Left lung (tissue), 10 donors: Measurements from ENCODE around the gene SAPCD1. TPM values are rescaled to one million over a fixed set of nuclear protein-coding genes. Genes with fewer than 3 reads are reported as not detected.
A peak's percentile ranks its signal among the peaks of the same experiment; 100 is the strongest.

Experiments used
- ATAC-seq: fragments of 200-7000 bp; cut with Tn5 transposase; one replicate; pipeline ENCODE4 v1.9.1; 2020; ENCODE audit warnings: moderate library complexity
- DNase-seq, 4 donors: peaks; one replicate each; pipeline ENCODE4 v3.0.0-alpha.2; 2013 to 2020
- H3K27ac ChIP-seq, 2 donors: fragments of 200-600 bp; sonication (generic) in 1 of 2; one replicate each; pipeline versions ENCODE4 v1.5.0 to v1.8.0; 2020 to 2021
- H3K27me3 ChIP-seq, 2 donors: fragments of 200-600 bp; sonication (generic) in 1 of 2; one replicate each; pipeline versions ENCODE4 v1.5.0 to v1.8.0; 2020 to 2021
- H3K36me3 ChIP-seq, 2 donors: fragments of 200-600 bp; sonication (generic) in 1 of 2; one replicate each; pipeline versions ENCODE4 v1.5.0 to v1.8.0; 2020 to 2021
- H3K4me1 ChIP-seq, 2 donors: fragments of 200-600 bp; one replicate each; pipeline ENCODE4 v1.8.0; 2021
- H3K4me3 ChIP-seq, 2 donors: fragments of 200-600 bp; sonication (generic) in 1 of 2; one replicate each; pipeline versions ENCODE4 v1.5.0 to v1.8.0; 2020 to 2021; ENCODE audit warnings: mild to moderate bottlenecking in 1 of 2
- H3K9me3 ChIP-seq, 2 donors: fragments of 200-600 bp; sonication (generic) in 1 of 2; one replicate each; pipeline versions ENCODE4 v1.5.0 to v1.8.0; 2020 to 2021
- intact Hi-C, 2 donors: fragments of 100-400 bp; cut with DNase I; formaldehyde crosslinking; loops; one replicate each; pipeline versions ENCODE4 v1.11.2 to v1.14.2; 2022
- polyA plus RNA-seq, 6 donors: library from polyadenylated mRNA; unstranded; fragments of 120-200 nt; gene quantifications; one replicate each; pipeline ENCODE4 v1.2.1, GENCODE V29; 2013; ENCODE audit not compliant: insufficient read length in 6 of 6
- total RNA-seq, 2 donors: library from RNA; stranded (reverse); fragmentation: NEBNext Ultra II Directional; extraction: Animal tissue kit (Norgen Biotek cat#: 25700); gene quantifications; one replicate each; pipeline ENCODE4 v1.2.1, GENCODE V29; 2021
- TF ChIP-seq, protein P1 (sequence below), 2 donors: fragments of 200-600 bp; sonication (generic) in 1 of 2; IDR thresholded peaks; one replicate each; pipeline versions ENCODE4 v1.5.0 to v1.8.0; 2021; ENCODE audit warnings: antibody characterized with exemption in 2 of 2
- donor health status: DM: no; HTN: yes; CAD: no.
- donor health status: DM: no; HTN: no; CAD: no.

The SAPCD1 gene
- total and polyA plus RNA-seq, 8 donors: 1.3 to 11.1 (median 7.4) TPM

DNA sequence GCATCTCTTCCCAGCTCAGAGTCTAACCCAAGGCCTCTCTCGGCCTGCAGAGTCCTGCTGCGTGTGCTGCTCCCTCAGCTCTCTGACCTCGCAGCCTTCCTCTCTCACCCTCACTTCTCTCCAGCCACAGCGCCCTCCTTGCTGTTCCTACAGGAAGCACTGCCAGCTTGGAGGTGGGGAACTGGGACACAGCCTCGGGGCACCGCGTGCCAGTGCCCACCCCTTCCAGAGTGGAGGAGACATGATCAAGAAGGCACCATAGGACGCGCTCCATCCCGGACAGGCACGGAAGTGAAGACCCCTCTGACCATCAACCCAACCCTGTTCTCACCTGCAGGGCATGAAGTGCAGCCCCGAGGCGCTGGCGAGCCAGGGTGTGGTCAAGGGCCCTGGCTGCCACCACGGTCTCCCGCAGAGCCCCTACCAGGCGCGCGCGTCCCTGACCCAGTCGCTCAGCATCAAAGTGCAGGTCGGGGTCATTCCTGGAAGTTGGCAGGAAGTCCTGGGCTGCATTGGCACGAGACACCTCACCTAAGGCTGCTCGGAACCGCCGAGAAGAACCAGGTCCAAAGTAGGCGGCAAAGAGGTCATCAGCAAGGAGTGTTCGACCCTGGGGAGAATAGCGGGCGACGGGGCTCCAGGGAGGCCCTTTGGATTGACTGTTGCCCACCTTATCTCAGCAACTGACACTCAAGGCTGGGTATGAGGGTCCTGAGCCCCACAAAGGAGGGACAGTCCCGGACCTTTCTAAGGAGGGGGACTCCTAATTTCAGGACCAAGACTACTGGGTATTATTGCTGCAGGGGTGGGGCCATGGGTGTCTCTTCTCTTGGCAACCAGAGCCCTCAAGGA lies 13.4 kb downstream of the SAPCD1 start:
- H3K36me3 ChIP-seq: peaks cover 0 to 30% of the 10 kb centered on the region in 2 donors
- TF ChIP-seq, protein P1, sequence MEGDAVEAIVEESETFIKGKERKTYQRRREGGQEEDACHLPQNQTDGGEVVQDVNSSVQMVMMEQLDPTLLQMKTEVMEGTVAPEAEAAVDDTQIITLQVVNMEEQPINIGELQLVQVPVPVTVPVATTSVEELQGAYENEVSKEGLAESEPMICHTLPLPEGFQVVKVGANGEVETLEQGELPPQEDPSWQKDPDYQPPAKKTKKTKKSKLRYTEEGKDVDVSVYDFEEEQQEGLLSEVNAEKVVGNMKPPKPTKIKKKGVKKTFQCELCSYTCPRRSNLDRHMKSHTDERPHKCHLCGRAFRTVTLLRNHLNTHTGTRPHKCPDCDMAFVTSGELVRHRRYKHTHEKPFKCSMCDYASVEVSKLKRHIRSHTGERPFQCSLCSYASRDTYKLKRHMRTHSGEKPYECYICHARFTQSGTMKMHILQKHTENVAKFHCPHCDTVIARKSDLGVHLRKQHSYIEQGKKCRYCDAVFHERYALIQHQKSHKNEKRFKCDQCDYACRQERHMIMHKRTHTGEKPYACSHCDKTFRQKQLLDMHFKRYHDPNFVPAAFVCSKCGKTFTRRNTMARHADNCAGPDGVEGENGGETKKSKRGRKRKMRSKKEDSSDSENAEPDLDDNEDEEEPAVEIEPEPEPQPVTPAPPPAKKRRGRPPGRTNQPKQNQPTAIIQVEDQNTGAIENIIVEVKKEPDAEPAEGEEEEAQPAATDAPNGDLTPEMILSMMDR (IDR thresholded peaks at IDR 0.05): no peak
- DNase-seq (peak in 1 of 4 donors; percentile 72), ATAC-seq (no peak)
- no peaks in the 10 kb centered on the region for H3K27me3 ChIP-seq
- H3K4me1 ChIP-seq: peaks cover 7 to 24% of the 10 kb centered on the region in 2 donors
- H3K4me3 ChIP-seq: no peak overlapping the region
- H3K9me3 ChIP-seq: no peaks in the 10 kb centered on the region
- H3K27ac ChIP-seq: no peak overlapping the region
- intact Hi-C loops: no loop called here

DNA sequence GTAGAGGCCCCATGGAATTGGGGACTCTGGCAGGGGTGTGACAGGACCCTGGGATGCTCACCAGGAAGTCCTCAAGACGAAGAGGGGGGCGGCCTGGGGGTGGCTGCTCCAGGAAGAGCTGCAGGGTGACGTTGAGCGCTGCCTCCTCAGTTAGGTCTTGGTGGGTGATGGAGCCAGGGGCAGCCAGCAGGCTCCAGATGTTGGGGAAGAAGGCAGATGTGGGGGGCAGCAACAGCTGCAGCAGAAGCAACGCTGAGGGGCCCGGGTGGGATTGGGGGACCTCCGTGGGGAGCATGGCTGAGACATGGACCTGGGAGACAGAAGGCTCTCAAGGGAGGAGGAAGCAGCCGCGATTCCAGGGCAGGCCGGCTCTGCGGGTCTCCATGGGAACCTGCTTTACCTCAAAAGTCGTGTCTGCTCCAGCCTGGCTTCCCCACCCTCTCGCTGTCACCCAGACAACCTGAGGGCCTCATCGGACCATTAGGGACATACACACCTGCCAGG lies 14.1 kb downstream of the SAPCD1 start:
- ATAC-seq: peak; percentile 52
- DNase-seq: peak in 1 of 4 donors; percentile 65
- no peaks in the 10 kb centered on the region for H3K9me3 ChIP-seq
- H3K4me3 ChIP-seq: peak overlapping the region in 1 of 2 donors; percentile 3
- H3K27me3 ChIP-seq: no peaks in the 10 kb centered on the region
- H3K27ac ChIP-seq: peak overlapping the region; percentile 44 to 53
- TF ChIP-seq, protein P1 (IDR thresholded peaks at IDR 0.05): no peak
- intact Hi-C loops: no loop called here
- H3K4me1 ChIP-seq: peaks cover 7 to 24% of the 10 kb centered on the region in 2 donors
- H3K36me3 ChIP-seq: peaks cover 0 to 36% of the 10 kb centered on the region in 2 donors

DNA sequence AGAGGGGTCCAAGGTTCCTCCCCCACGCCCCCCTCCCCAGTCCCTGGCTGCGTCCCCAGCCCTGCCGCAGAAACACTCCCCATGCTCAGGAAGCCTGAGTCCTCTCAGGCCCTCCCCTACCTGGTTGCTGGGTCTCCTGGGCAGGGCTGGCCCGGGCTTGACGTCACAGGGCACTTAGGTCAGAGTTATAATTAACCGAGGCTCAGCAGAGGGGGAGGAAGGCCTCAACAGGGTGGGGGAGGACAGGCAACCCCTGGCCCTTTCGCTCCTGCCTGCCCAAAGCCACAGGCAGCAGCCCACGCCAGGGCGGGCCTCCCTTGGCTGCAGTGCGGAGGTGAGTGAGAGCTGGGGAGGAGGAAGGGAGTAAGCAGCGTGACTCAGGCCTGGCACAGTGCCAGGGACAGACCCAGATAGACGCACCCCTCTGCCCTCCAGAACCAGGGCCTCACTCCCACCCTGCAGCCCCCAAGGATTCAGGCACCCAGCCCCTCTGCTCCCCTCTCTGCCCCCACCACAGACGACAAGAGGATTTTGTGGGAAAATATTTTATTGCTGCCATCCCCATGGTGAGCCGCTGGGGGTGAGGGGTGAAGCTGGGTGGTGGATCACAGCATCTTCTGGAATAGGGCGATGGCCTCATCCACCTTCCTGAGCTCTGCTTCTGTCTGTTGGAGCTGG lies 14.7 kb downstream of the SAPCD1 start, which contains the start of gene VWA7:
TSS of gene VWA7 (minus strand) at position 340 of the 678 bp plus-strand sequence. CDS start 549 bp downstream, outside the sequence.
- peak; percentile 86 for ATAC-seq
- TF ChIP-seq, protein P1 (IDR thresholded peaks at IDR 0.05): no peak
- peaks cover 7 to 24% of the 10 kb centered on the region in 2 donors for H3K4me1 ChIP-seq
- H3K27me3 ChIP-seq: no peaks in the 10 kb centered on the region
- H3K27ac ChIP-seq: peak within 1 kb of the TSS; percentile 44 to 53
- no peaks in the 10 kb centered on the region for H3K9me3 ChIP-seq
- peak within 1 kb of the TSS in 1 of 2 donors; percentile 3 for H3K4me3 ChIP-seq
- intact Hi-C loops: no loop called here
- DNase-seq: peak in 3 of 4 donors; percentile 77 to 93 (median 89)
- peaks cover 0 to 42% of the 10 kb centered on the region in 2 donors for H3K36me3 ChIP-seq

DNA sequence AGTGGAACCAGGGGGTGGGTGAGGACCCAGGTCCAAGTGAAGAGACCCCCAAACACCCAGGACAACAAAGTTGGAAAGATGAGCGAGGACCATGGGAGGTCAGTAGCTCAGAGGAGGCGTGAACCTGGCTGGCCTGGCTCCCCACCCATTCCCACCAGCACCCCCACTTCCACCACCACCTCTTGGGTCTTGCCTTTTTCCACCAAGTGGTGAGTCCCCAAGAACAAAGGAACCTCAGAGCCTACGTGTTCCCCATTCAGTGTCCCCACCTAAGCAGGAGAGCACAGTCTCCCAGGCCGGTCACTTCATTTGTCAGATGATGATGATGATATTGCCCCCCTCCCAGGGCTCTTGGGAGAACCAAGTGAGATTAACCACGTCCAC lies 15.2 kb downstream of the SAPCD1 start:
- intact Hi-C loops: no loop called here
- H3K9me3 ChIP-seq: no peaks in the 10 kb centered on the region
- peak overlapping the region in 1 of 2 donors; percentile 44 for H3K27ac ChIP-seq
- no peaks in the 10 kb centered on the region for H3K27me3 ChIP-seq
- peaks cover 7 to 24% of the 10 kb centered on the region in 2 donors for H3K4me1 ChIP-seq
- TF ChIP-seq, protein P1 (IDR thresholded peaks at IDR 0.05): no peak
- ATAC-seq (no peak), DNase-seq (no peak)
- H3K36me3 ChIP-seq: peaks cover 0 to 48% of the 10 kb centered on the region in 2 donors
- no peak overlapping the region for H3K4me3 ChIP-seq
